Stimulated activated CD8-positive, alpha-beta memory T cell treated with anti-CD3 and anti-CD28 coated beads, Interleukin-15, amount 100 ng/mL, for 24 hours (primary cell): Measurements from ENCODE around the gene MYO9B.
"Not testable (repeated sequence)": the region's sequence is repeated elsewhere in the genome, so short reads cannot be mapped to it uniquely, and the experiment has no call there.

Source experiments
- DNase-seq: peaks from one replicate; pipeline ENCODE4 v3.0.0-alpha.2; 2020; ENCODE audit warnings: low read depth

MYO9B gene

GRCh38 chr19:17114414-17114831 is 38.8 kb downstream of the MYO9B start:
- no peak for DNase-seq

DNA sequence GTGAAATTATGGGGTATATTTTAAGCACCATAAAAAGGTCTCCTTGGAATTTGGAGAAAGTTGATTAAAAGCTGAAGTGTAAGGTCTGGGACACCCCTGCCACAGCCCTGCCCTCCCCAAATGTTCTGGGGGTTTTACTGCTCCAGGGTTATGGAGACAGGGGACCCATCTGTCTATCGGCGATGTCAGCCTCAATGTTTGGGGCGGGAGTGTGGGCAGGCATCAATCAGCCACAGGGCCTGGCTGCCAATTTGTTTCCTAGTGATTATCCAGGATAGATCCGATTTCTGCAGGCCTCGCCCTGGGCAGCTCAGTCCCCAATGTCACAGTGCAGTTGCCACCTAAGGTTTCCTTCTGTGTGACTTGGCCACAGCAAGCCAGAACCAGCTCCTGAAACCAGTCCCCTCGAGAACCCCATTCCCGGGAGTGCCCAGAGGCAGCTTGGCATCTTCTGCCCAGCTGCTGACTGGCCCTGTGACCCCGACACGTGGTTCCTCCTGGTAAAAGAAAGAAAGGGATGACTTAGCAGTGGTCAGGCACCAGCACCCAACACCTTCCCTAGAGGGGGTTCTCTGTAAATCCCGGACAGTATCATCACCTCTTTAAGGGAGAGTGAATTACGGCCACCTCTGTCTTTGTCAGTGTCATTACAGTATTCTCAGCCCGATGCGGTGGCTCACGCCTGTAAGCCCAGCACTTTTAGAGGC is 41.6 kb downstream of the MYO9B start:
- DNase-seq = no peak

DNA sequence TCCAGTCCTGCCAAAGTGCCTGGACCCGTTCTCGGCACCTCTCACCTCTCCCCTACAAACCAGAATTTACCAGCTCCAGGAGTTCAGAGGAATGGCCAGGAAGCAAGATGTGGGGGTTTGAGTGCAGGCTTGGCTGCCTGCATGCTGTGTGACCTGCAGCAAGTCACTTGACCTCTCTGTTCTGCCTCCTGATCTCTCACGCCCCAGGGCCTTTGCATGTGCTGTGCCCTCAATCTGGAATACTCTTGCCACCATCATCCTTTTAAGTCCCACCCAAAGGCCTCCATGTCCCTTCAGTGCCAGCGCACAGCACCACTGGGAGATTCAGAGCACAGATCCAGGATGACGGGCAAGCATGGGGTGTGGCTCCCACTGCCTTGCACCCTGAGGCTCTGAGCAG is 43.4 kb downstream of the MYO9B start:
- DNase-seq = no peak

GRCh38 chr19:17121736-17122293 is 46.2 kb downstream of the MYO9B start:
- DNase-seq = no peak

GRCh38 chr19:17123041-17123440 is 47.5 kb downstream of the MYO9B start:
- no peak for DNase-seq

DNA sequence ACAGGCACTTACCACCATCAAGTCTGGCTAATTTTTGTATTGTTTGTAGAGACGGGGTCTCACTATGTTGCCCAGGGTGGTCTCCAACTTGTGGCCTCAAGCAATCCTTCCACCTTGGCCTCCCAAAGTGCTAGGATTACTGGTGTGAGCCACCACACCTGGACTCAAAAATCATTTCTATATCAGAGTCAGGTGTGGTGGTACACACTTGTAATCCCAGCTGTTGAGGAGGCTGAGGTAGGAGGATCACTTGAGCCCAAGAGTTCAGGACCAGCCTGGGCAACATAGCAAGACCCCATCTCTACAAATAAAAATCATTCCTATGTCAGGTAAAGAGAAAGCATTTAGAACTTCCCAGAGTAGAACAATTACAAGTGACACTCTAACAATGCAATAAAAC is 48.4 kb downstream of the MYO9B start:
- DNase-seq = no peak

DNA sequence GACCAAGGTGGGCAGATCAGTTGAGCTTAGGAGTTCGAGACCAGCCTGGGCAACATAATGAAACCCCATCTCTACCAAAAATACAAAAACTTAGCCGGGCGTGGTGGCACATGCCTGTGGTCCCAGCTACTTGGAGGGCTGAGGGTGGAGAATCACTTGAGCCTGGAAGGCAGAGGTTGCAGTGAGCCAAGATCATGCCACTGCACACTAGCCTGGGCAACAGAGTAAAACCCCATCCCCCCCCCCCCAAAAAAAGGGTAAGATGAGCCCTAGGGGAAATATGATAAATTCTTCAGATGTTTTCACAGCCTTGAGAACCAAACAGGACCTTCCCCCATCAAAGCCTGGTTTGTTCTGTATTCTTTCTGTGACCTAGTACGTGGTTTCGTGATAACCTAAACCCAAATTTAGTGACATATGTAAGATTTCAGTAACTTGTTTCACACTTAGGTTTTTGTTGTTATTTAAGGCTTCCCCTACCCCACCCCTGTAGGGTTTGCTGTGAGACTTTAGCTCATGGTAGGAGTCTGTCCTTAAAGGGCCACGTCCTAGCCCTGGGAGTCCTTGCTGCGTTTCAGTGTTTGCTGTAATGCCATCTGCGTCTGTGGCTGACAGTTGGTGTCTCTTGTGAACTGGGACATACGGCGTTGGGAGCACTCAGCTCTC is 49.6 kb downstream of the MYO9B start:
- DNase-seq = no peak

- peak; percentile 26 for DNase-seq
Observed at GRCh38 chr19:17125728-17126677, 50.4 kb downstream of the MYO9B start.

DNA sequence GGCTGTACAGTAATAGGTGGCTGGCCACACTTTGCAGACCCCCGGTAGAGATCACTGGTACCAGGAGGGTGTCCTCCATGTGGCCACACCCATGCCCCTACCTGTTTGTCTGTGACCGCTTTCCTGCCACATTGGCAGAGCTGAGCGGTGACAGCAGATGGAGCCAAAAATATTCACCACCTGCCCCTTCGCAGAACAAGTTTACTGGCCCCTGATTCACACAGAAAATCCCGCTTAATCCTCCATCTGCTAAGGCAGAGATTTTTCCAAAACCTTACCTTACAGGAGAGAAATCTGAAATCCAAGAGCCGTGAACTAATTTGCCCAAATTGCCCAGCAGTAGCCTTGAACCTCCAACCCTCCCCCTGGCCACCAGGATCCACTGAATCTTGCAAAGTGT is 52.1 kb downstream of the MYO9B start:
- DNase-seq = no peak

GRCh38 chr19:17128403-17128802 is 52.8 kb downstream of the MYO9B start:
- DNase-seq = no peak

- DNase-seq = no peak
Observed at GRCh38 chr19:17128820-17129219, 53.2 kb downstream of the MYO9B start.

GRCh38 chr19:17129377-17129776 is 53.8 kb downstream of the MYO9B start:
- DNase-seq = no peak

GRCh38 chr19:17135001-17135853 is 59.6 kb downstream of the MYO9B start:
- no peak for DNase-seq

DNA sequence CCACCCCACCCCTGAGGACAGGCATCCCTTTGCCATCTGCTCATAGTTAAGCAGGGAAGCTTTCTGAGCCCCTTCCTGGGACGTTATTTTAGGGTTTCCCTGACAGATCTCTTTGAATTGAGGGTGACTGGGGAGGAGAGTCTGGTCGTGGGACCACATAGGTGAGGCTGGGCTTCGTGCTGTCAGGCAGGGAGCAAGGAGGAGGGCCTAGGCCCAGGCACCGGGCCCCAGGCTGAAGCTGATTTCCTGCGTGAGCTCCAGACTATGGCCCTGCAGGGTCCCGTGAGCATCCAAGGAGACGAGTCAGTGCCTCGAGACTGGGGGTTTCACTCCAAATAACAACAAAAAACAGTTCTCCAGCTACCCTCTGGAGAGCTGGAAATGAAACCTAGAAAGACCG is 60.4 kb downstream of the MYO9B start:
- no peak for DNase-seq

DNA sequence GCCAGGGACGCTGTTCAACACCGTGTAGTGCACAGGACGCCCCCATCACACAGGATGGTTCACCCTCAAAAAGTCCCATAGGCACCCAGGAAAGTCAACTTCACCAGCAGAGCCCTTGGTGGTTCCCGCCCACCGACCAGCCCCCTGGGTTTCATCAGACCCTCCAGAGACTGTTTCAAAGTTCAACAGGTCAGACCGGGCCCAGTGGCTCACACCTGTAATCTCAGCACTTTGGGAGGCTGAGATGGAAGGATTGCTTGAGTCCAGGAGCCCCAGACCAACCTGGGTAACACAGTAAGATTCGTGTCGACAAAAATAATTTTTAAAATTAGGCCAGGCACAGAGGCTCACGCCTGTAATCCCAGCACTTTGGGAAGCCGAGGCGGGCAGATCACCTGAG is 61.0 kb downstream of the MYO9B start:
- no peak for DNase-seq

- DNase-seq = no peak
Observed at GRCh38 chr19:17137417-17137816, 61.8 kb downstream of the MYO9B start.

DNA sequence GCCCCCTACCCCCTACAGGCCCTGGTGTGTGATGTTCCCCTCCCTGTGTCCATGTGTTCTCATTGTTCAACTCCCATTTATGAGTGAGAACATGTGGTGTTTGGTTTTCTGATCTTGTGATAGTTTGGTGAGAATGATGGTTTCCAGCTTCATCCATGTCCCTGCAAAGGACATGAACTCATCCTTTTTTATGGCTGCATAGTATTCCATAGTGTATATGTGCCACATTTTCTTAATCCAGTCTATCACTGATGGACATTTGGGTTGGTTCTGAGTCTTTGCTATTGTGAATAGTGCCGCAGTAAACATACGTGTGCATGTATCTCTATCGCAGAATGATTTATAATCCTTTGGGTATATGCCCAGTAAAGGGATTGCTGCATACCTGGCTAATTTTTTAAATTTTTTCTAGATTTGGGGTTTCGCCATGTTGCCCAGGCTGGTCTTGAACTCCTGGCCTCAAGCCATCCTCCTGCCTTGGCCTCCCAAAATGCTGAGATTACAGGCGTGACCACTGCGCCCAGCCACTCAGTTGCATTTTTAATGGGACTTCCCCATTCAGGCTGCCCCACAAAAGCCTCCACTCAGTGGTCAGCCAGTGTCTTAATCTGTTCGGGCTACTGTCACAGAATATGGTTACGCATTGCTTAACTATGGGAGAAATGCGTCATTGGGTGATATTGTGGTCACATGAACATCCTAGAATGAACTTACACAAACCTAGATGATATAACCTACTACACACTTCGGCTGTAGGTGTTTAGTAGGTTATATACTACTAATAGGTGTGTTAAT is 62.7 kb downstream of the MYO9B start:
- not testable (repeated sequence) for DNase-seq

- DNase-seq = no peak
Observed at GRCh38 chr19:17138937-17139598, 63.5 kb downstream of the MYO9B start.

GRCh38 chr19:17144771-17145170 is 69.2 kb downstream of the MYO9B start:
- not testable (repeated sequence) for DNase-seq
